Amniotic stem cell (primary cell): ENCODE measurements around the gene GAR1.
"Not testable (repeated sequence)": the region's sequence is repeated elsewhere in the genome, so short reads cannot be mapped to it uniquely, and the experiment has no call there.

ENCODE experiments used
- DNase-seq: peaks from one replicate; lab custom pipeline; 2025; lab: John Stamatoyannopoulos, UW

The GAR1 gene

GRCh38 chr4:109815151-109816081, at the start of gene GAR1:
Gene GAR1 (plus strand): TSS chr4:109815762. CDS start chr4:109816165, 403 bp downstream.
- DNase-seq: peak; percentile 80

- DNase-seq: not testable (repeated sequence)
Observed at GRCh38 chr4:109782092-109782491, 33.5 kb upstream of the GAR1 start.

GRCh38 chr4:109786846-109787245, 28.7 kb upstream of the GAR1 start:
- no peak for DNase-seq

DNA sequence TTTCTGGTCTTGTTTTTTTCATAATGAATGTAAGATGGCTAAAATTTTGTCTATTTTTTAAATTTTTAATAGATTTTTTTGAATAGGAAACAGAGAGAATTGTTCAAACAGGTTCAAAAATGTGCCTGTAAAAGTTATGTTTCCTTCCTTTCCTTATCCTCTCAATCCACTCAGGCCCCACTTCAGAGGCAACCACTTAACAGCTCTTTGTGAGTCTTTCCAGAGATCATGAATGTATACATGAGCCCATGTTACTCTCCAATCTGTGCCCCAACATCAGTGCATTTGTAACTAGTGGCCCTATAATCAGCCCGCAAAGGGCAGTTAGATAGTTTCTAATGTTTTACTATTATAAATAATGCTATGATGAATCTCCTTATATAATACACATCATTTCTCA, 27.8 kb upstream of the GAR1 start:
- DNase-seq: no peak

DNA sequence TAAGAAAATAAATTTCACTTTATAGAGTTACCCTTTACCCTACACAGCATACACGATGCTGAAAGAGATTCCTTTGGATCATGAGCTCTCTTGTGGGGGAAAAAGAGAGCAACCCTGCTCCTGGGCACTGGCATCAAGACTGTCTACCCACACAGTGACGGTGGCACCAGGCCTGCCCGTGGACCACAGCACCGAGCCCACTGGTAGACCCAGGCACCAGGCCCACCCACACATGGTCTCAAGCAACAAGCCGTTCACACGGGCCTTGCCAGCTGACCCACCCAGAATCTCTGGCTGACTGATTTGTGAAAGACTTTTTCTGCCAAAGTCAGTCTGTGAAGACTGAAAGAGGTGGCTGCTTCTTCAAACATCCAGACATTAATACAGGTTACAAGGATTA, 20.5 kb upstream of the GAR1 start:
- no peak for DNase-seq

DNA sequence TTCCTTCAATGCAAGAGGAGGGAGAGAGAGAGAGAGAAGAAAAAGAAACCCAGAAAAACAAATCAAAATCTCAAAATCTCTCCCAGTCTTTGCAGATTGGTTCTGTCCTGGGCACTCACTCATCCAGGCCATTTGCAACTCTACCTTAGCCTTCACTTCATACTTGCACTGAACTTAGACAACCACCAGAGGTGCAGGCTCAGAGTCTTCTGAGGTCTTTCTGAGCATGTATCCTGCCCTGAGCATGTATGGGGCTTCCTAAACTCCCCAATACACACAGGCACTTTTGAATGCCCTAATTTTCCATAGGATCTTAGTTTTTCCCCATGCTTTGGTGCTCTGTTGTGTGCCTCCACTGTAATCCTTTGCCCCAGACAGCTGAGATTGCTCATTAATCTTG, 16.7 kb upstream of the GAR1 start:
- DNase-seq: no peak

DNA sequence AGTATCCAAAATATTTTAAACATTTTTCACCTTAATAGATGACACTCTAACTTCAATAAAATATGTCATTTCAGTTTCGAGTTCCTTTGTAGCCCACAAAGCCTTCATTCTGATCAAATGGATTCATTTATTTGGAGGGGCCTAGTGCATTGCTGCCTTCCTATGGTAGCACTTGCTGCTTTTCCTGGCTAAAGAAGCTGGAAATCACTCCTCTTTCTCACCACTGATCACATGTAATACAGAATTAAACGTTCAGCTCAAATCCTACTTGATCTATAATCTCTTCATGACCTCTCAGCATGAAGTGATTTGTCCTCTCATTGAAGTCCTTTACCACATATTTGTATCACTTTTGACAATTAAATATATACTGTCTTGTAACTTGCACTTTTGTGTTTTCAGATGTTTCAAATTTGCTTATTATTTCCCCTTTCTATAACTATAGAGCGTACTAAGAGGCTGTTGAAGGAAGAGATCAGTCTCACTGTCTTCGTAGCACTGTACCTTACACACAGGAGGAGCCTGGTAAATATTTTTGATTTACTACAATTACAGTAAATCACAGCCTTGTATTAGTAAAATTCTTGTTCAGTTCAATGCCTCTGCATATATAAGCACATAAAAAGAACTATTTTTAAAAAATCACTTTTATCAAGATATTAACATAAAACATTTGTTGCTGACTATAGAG, 14.3 kb upstream of the GAR1 start:
- no peak for DNase-seq

- DNase-seq: no peak
Observed at GRCh38 chr4:109801895-109802319, 13.7 kb upstream of the GAR1 start, which contains the start of gene CFI. Gene CFI (minus strand): TSS chr4:109801999. CDS start chr4:109801971, 28 bp downstream.

DNA sequence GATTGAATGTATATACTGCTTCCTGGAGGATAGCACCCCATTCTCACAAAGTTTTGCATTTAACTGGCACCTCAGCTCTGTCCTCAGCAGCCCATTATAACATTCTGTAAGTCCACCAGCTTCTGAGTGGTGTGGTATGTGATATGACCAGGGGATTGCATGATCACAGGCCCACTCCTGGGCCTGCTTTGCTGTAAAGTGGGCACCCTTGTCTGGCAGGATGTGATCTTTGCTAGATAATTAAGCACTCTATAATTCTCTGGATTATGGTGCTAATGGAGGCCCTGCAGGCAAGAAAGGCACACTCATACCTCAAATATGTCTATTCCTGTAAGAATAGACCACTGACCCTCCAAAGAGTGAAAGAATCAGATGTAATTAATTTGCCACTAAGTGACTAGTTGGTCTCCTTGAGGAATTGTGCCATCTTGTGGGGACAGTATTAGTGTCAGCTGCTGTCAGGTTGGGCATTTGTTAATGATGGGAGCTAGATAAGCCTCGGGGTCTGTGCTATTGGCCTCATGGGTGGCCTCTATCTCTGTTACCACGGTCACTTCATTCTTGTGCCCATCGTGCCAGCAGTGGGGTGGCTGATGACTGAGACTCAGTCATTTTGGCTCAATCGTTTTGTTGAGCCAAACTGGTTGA, 11.5 kb upstream of the GAR1 start:
- no peak for DNase-seq

DNA sequence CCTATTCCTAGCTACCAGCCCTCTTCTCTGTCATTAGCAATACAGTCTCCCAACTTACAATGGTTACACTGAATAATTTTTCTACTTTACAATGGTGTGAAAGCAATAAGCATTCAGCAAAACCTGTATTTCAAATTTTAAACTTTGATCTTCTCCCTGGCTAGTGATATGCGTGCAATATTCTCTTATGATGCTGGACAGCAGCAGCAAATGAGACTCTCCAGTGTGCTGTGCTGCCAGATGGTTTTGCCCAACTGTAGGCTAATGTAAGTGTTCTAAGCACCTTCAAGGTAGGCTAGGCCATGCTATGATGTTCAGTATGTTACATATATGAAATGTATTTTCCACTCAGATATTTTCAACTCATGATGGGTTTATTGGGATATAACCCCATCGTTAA, 5.9 kb upstream of the GAR1 start:
- no peak for DNase-seq

GRCh38 chr4:109810552-109811387, 4.8 kb upstream of the GAR1 start:
- no peak for DNase-seq

DNA sequence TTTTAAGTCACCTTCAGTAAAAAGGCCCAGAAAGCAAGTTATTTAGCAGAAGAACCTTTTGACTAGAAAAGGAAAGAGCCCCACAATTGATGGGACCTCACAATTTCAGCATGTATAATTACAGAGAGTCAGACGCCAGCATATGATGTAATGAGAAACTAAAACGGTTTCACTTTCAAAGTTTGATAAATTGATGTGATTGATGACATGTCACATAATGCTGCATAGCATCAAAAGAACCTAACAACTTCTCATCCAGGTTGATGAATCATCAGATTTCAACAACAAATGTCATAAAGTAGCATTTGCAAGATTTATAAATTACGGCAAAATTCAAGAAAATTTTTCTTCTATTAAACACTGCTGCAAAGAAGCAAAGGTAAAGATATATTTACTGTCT, 3.9 kb upstream of the GAR1 start:
- no peak for DNase-seq

DNA sequence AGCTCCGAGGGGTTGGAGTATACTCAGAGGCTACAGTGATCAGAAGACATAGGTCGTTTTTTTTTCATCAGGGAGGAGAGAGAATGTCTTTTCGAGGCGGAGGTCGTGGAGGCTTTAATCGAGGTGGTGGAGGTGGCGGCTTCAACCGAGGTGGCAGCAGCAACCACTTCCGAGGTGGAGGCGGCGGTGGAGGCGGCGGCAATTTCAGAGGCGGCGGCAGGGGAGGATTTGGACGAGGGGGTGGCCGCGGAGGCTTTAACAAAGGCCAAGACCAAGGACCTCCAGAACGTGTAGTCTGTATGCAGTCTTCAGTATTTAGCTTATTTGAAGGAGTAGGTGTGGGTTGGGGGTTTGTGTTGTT, 500 bp downstream of the GAR1 start:
- DNase-seq: no peak

DNA sequence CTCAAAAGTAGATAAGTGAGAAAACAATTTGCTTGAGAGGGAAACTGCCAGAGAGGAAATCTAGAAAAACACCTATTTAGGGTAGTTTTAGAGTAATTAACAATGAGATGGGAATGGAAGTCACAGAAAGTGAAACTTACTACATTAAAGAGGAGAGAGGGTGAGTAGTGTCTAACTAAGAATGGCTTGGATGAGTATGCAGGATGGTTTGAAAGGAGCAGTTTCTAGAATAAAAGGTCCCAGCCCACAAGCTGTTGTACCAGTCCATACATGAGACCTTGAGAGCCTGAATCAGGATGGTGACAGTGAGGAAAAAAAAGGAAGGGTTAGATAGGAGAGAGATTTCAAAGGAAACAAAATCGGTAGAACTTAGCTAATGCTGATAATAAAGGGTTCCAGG, 1.3 kb downstream of the GAR1 start:
- no peak for DNase-seq

- no peak for DNase-seq
Observed at GRCh38 chr4:109818268-109818667, 2.7 kb downstream of the GAR1 start.

DNA sequence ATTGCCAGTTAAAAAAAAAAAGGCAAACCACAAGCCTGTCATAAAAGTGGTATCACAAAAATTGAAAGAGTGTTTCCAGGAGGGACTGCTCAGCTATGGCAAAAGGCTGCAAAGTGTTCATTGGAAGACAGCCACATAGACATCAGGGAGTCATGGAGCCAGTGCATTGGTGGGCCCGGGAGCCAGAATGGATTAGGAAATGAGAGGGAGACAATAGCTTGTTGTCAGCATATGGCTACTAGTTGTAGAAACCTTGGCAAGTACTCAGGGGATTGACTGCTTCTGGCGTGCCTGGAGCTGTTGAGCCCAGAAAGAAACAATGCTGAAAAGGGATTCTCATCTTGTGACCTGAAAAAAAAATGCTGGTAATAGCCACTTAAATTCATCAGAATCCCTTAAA, 5.0 kb downstream of the GAR1 start:
- no peak for DNase-seq

- no peak for DNase-seq
Observed at GRCh38 chr4:109821185-109821584, 5.6 kb downstream of the GAR1 start.

DNA sequence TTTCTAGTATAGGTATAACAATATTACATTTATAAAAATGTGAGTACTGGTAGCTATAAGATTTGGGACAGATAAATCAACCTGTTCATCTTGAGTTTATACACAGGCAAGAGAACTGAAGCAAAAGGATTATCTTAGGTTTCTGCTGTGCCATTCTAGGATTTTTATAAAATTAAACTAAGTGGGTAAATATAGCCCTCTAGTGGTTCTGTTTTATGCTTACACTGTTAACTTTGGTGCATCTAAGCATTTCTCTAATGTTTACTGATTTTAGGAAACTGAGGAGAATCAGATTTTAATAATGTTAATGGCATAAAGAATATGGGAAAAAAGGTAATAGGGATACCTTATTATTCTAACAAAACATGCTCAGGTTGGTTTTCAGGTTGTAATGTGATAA, 11.2 kb downstream of the GAR1 start:
- DNase-seq: no peak

DNA sequence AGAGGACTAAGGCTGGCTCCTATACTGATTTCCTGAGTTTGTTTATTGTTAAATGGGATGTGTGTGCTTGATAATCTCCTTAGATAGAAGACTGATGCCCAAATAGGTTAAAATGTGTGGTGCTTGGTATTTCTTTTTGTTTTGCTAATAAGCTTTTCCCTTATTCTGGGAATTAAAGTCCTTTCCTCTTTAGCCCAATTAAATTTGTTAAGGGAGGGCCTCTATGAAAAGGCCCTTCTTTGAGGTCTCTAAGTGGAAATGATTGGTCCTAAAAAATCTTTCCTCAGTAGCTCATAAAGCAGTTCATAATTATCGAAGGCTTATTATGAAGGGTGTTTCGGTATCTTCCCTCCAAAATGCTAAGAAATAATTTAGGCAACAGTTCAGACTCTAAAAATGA, 12.1 kb downstream of the GAR1 start, which contains the start of gene RRH:
TSS of gene RRH (plus strand) at position 301 of the 400 bp plus-strand sequence. CDS start at position 357, 56 bp downstream.
- no peak for DNase-seq

GRCh38 chr4:109833756-109834155, 18.2 kb downstream of the GAR1 start:
- no peak for DNase-seq

DNA sequence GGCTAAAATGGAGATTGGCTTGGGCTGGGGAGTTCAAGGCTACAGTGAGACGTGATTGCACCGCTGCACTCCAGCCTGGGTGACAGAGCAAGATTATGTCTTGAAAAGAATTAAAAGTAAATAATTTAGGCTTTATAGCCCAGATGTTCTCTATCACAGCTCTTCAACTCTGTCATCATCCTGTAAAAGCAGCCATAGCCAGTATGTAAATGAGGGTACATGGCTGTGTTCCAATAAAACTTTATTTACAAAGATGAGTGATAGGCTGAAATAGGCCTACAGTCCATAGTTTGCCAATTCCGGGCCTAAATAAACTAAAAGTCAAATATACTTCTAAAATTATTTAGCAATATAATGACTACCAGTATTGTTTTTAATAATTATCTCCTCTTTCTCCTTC, 21.4 kb downstream of the GAR1 start:
- no peak for DNase-seq
